ENCODE results near the gene UVSSA. TPM values are rescaled to one million over a fixed set of nuclear protein-coding genes. Genes with fewer than 3 reads are reported as not detected.
A peak's percentile ranks its signal among the peaks of the same experiment; 100 is the strongest.
"Not testable (repeated sequence)": the region's sequence is repeated elsewhere in the genome, so short reads cannot be mapped to it uniquely, and the experiment has no call there.

Gene UVSSA
- total RNA-seq, 1 experiment from 2014 or later: 3.6 TPM

GRCh38 chr4:1315306-1315705, 31.7 kb upstream of the UVSSA start:
- in situ Hi-C loops (cut with HindIII; ENCODE audit: low sequenced_read_pairs): no loop called here
- peak; percentile 43 for DNase-seq (ENCODE audit: low spot score)

GRCh38 chr4:1315836-1316536, 31.0 kb upstream of the UVSSA start:
- in situ Hi-C loops (cut with HindIII; ENCODE audit: low sequenced_read_pairs): no loop called here
- no peak for DNase-seq (ENCODE audit: low spot score)

DNA sequence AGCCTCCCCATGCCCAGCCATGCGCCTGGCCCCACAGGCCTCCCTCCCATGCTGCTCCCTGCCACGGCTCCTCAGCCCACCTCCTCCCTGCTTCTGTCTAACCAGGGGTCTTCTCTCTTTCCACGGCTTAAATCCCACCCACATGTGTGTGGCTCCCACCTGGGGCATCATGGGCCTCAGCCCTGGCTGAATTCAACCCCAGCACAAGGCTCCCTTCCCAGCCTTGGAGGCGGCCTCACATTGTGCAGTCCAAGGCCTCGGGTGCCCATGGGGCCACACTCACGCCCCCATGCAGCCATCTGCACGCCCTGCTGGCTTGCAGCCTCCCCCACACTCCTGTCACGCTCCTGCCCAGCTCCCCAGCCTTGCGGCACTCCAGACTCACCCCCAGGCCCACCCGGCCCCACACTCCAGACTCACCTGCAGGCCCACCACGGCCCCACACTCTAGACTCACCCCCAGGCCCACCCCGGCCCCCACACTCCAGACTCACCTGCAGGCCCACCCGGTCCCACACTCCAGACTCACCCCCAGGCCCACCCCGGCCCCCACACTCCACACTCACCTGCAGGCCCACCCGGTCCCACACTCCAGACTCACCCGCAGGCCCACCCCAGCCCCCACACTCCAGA, 30.4 kb upstream of the UVSSA start:
- in situ Hi-C loops (cut with HindIII; ENCODE audit: low sequenced_read_pairs): no loop called here
- DNase-seq (ENCODE audit: low spot score): no peak

GRCh38 chr4:1317177-1318045, 29.6 kb upstream of the UVSSA start:
- DNase-seq (ENCODE audit: low spot score): no peak
- in situ Hi-C loops (cut with HindIII; ENCODE audit: low sequenced_read_pairs): no loop called here

GRCh38 chr4:1318046-1318375, 29.0 kb upstream of the UVSSA start:
- in situ Hi-C loops (cut with HindIII; ENCODE audit: low sequenced_read_pairs): no loop called here

GRCh38 chr4:1318488-1319213, 28.4 kb upstream of the UVSSA start:
- in situ Hi-C loops (cut with HindIII; ENCODE audit: low sequenced_read_pairs): no loop called here
- DNase-seq (ENCODE audit: low spot score): no peak

More at GRCh38 chr4:1318046-1318375, 29.0 kb upstream of the UVSSA start:
- no peak for DNase-seq (ENCODE audit: low spot score)

DNA sequence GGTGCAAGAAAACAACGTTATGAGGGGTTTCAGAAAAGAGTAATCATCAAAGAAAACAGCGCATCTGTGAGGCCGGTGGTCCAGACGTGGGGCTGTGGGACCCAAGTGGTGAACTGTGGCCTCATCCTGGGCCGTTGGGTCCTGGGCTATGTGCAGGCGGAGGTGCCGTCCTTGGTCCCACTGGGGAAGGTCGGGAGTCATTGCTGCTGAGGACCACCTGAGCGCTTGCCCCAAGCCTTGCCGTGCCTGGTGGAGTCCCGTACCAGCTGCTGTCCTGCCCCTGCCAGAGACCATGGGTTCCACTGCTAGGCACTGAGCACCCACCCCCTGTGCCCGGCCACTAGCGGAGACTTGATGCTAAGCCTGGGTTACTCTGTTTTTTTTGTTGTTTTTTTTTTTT, 25.5 kb upstream of the UVSSA start:
- DNase-seq (ENCODE audit: low spot score): no peak
- in situ Hi-C loops (cut with HindIII; ENCODE audit: low sequenced_read_pairs): no loop called here

DNA sequence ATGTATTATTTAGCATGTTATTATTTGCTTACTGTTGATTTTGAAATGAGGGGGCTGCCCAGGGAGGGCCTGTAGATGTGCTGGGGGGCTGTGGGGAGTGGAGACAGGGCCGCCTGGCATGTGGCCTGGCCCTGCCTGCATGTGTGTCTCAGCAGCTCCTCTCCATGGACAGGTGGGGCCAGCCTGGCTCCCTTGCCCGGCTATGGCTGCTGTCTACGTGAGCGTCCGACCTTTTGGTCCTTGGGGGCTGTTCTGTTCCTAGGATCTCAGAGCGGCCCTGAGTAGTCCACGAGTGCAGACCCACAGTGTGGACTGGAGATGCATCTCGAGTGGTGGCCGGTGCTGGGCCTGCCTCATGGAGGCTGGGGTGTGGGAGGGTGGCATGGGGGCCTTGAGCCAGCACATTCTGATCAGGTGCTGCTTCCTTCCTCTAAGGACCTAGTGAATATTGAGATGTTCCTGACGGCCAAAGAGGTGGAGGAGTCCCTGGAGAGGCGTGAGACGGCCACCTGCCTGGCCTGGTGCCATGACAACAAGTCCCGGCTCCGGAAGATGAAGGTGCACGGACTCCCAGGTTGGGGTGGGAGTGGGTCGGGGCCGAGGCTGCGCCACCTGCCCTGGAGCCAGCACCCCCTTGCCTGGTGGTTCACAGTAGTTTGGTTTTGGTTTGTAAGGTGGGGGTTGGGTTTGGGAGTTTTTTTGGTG, 24.9 kb upstream of the UVSSA start:
- DNase-seq (ENCODE audit: low spot score): no peak
- in situ Hi-C loops (cut with HindIII; ENCODE audit: low sequenced_read_pairs): no loop called here

DNA sequence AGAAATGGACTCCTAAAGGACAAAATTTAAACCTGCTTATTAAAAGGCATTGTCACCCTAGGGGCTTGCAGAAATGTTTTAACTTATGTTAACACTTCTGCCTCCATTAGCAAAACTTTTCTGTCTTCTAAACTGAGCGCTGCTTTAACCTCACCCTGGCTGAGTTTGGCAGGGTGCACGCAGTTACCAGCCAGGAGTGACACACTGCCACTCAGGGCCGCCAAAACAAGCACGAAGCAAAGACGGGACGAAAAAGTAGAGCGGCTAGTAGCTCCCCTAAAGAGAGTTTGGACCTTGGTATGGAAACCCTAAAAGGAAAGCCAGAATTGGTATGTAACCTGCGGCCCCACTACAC, 23.8 kb upstream of the UVSSA start:
- in situ Hi-C loops (cut with HindIII; ENCODE audit: low sequenced_read_pairs): no loop called here
- DNase-seq (ENCODE audit: low spot score): no peak

DNA sequence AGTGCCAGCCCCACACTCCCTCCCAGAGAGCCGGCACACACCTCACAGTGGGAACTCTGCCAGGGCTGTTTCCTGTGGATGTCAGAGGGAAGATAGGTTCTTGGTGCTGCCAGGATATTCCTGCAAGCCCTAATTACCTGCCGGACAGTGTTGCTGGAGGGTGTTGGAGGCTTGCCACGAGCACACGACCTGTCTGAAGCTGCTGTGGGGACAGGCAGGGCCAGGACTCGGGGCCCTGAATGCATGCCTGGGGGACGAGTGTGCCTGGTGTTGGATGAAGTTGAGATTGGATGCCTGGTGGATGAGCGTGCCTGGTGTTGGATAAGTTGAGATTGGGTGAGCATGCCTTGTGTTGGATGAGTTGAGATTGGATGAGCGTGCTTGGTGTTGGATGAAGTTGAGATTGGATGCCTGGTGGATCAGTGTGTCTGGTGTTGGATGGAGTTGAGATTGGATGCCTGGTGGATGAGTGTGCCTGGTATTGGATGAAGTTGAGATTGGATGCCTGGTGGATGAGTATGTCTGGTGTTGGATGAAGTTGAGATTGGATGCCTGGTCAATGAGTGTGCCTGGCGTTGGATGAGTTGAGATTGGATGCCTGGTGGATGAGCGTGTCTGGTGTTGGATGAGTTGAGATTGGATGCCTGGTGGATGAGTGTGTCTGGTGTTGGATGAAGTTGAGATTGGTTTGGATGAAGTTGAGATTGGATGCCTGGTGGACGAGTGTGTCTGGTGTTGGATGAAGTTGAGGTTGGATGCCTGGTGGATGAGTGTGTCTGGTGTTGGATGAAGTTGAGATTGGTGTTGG, 23.2 kb upstream of the UVSSA start:
- peak; percentile 76 for DNase-seq (ENCODE audit: low spot score)

GRCh38 chr4:1324443-1325175, 22.4 kb upstream of the UVSSA start:
- in situ Hi-C loops (cut with HindIII; ENCODE audit: low sequenced_read_pairs): not testable (repeated sequence)

More for the DNA sequence above, 23.2 kb upstream of the UVSSA start:
- in situ Hi-C loops (cut with HindIII; ENCODE audit: low sequenced_read_pairs): no loop called here

DNA sequence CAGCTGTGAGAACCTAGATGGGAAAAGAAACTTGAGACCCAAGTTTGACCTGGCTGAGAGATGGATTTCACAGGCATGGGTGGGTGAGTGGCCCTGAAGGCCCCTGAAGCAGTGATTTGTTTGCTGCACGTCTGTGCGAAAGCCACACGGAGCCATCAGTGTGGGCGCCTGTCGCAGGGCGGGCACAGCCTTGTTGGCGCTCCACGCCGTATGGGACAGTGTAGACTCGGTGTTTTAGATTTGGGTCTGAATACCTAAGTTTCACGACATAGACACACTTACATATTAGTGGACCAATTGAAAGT, 21.9 kb upstream of the UVSSA start:
- DNase-seq (ENCODE audit: low spot score): no peak
- in situ Hi-C loops (cut with HindIII; ENCODE audit: low sequenced_read_pairs): no loop called here

More at GRCh38 chr4:1324443-1325175, 22.4 kb upstream of the UVSSA start:
- DNase-seq (ENCODE audit: low spot score): not testable (repeated sequence)

- in situ Hi-C loops (cut with HindIII; ENCODE audit: low sequenced_read_pairs): no loop called here
- DNase-seq (ENCODE audit: low spot score): no peak
Measured at GRCh38 chr4:1325681-1326635, 21.1 kb upstream of the UVSSA start.

GRCh38 chr4:1326751-1327525, 20.1 kb upstream of the UVSSA start:
- DNase-seq (ENCODE audit: low spot score): no peak
- in situ Hi-C loops (cut with HindIII; ENCODE audit: low sequenced_read_pairs): no loop called here

GRCh38 chr4:1327526-1328266, 19.3 kb upstream of the UVSSA start:
- in situ Hi-C loops (cut with HindIII; ENCODE audit: low sequenced_read_pairs): no loop called here

More at GRCh38 chr4:1327526-1328266, 19.3 kb upstream of the UVSSA start:
- DNase-seq (ENCODE audit: low spot score): no peak
